ENCODE data around the gene C5. TPM values are rescaled to one million over a fixed set of nuclear protein-coding genes. Genes with fewer than 3 reads are reported as not detected.
"Not testable (repeated sequence)": the region's sequence is repeated elsewhere in the genome, so short reads cannot be mapped to it uniquely, and the experiment has no call there.

C5 gene
- total RNA-seq, 1 donor from 2014 or later, result 0.83 TPM

DNA sequence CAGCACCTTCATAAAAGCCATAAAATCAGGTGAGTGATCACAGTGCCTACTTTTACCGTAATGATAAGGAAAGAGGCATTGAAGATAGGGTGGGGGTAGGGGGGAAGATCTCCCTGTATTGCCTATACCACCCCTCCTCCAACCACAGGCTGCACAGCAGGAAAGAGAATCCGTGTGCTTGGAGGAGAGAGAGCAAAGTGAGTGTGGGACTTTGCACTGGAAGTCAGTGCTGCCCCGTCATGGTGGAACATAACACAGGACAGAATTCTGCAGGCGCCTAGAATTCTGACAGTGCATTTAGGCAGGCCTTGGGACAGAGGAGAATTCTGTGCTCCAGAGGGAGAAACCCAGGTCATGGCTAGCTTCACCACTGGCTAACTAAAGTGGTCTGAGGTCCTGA, 3.5 kb upstream of the C5 start:
- intact Hi-C loops (cut with micrococcal nuclease), result no loop called here

DNA sequence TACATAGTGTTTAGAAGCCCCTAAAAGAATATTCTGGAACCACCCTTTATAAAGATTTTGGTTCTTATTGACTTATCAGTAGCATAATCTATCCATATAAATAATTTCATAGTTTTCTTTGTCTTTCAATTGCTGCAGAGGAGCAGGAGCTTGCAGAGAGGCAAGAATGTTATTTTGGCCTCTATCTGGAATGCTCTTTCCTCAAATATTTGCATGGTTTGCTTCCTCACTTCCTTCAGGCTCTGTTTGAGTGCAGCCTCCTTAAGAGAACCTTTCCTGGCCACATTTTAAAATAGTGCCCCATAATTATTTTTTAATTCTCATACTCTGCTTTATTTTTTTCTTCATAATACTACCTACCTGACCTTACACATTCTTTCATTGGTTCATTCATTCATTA, 1.5 kb downstream of the C5 start:
- intact Hi-C loops (cut with micrococcal nuclease), result no loop called here

DNA sequence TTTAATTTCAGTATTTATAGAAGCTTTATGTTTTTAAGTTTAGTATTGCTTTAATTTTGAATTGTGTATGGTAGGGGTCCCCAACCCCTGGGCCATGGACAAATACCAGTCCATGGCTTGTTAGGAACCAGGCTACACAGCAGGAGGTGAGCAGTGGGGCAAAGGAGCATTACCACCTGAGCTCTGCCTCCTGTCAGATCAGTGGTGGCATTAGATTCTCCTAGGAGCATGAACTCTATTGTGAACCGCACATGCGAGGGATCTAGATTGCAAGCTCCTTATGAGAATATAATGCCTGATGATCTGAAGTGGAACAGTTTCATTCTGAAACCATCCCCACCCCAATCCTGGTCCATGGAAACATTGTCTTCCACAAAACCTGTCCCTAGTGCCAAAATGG, 1.9 kb downstream of the C5 start:
- intact Hi-C loops (cut with micrococcal nuclease), result no loop called here

DNA sequence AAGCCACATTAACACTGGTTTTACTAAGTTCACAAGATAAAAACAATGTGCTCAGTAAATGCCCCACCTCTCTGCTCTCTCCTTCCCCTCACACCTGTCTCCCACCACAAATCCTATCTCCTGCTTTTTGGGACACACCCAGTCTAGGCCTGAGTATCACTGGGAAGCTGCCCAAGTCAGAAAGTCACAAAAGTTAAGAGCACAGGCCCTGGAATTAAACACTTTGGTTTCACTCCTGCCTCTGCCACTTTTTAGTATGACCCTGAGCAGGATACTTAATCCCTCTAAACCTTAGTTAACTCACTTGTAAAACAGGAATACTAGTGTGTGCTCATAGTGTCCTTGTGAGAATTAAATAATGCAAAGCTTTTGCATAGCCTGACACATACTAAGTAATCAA, 11.3 kb downstream of the C5 start:
- intact Hi-C loops (cut with micrococcal nuclease), result no loop called here

DNA sequence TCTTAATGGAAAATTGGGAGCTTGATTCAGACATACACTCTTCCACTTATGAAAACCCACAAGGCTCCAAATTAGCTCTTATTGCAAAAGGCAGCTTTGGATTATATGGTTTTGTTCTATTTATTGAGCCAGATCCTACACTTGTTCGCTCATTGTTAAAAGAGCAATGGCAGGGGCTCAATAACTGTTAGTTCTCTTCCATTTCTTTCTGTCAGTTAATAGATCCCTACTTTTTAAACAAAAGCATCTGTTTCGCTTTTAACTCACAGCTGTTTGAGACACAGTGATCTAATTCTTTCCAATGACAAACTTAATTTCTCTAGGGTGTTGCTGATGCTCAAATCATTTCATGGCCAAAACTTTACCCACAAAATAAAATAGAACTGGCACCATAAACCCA, 11.7 kb downstream of the C5 start:
- intact Hi-C loops (cut with micrococcal nuclease), result no loop called here

DNA sequence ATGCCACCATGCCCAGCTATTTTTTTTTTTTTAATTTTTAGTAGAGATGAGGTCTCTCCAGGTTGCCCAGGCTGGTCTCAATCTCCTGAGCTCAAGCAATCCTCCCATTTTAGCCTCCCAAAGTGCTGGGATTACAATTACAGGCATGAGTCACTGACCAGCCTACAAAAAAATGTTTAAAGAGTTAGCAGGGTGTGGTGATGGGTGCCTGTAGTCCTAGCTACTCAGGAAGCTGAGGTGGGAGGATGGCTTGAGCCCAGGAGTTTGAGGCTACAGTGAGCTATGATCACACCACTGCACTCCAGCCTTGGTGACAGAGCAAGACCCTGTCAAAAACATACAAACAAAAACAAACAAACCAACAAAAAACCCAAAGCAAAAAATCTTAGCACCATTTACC, 14.4 kb downstream of the C5 start:
- intact Hi-C loops (cut with micrococcal nuclease), result not testable (repeated sequence)

DNA sequence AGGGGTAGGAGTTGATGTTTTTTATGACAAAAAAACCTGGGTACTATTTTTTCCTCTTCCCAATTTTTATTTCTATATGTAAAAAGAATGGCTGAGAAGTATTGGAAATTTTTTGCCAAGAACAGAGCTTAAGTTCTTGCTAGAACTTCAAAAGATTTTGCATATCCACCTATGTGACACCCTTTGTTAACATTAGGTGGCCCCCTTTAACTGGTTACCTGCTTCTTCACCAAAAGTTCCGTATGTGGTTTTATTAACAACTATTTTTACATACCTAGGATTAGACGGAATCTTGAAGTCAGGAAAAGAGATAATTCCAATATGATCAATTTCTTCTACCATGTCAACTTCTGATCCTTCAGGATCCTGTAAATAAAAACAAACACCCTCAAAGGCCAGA, 15.5 kb downstream of the C5 start:
- intact Hi-C loops (cut with micrococcal nuclease), result no loop called here

DNA sequence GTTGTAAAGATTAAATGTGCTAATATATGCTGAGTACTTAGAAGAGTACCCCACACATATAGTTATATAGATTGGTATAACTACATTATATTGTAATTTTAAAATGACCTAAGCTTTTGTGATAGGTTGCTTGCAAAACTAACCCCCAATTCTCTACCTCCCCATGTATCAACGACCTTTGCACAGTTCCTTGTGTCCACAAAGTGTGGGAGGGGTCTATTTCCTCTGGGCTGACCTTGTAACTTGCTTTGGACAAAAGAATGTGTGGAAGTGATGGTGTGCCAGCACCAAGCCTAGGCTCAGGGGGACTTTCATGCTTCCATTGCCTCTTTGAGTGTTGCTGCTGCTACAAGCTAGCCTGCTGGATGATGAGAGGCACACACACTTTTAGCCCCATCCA, 20.6 kb downstream of the C5 start:
- intact Hi-C loops (cut with micrococcal nuclease), result no loop called here

DNA sequence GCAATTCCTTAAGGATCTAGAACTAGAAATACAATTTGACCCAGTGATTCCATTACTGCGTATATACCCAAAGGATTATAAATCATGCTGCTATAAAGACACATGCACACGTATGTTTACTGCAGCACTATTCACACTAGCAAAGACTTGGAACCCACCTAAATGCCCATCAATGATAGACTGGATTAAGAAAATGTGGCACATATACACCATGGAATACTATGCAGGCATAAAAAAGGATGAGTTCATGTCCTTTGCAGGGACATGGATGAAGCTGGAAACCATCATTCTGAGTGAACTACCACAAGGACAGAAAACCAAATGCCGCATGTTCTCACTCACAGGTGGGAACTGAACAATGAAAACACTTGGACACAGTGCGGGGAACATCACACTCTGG, 21.8 kb downstream of the C5 start:
- intact Hi-C loops (cut with micrococcal nuclease), result not testable (repeated sequence)

DNA sequence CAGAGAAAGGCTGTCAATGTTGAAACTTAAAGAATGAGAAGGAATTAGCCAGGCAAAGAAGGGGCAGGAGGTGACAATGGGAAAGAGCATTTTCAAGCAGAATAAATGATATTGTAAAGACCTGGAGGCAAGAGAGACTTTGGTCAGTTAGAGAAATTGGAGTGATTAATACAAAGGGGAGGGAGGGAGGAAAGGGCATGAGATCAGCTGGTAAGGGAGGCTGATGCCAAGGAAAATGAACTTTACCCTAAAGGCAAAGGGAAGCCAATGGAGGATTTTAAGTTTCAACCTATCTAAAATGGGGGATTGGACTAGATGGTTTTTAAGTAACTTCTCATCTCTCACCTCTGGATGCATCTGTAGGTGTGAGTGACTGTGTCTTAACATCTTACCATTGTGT, 23.3 kb downstream of the C5 start:
- intact Hi-C loops (cut with micrococcal nuclease), result no loop called here

DNA sequence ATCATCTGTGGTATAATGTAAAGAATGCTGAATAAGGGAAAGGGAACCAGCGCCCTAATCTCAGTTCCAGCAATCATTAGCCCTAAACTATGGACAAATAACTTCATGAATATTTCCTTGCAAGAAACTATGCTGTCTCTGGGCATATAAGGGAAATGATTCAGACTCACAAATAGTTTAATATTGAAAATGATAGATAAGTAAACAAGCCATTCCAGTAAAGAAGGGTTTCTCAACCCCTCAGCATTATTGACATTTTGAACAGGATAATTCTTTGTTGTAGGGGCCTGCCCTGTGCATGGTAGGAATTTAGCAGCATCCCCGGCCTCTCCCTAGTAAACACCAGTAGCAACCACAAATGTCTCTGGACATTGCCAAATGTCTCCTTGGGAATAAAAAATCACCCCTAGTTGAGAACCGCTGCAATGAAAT, 23.8 kb downstream of the C5 start:
- intact Hi-C loops (cut with micrococcal nuclease), result no loop called here

DNA sequence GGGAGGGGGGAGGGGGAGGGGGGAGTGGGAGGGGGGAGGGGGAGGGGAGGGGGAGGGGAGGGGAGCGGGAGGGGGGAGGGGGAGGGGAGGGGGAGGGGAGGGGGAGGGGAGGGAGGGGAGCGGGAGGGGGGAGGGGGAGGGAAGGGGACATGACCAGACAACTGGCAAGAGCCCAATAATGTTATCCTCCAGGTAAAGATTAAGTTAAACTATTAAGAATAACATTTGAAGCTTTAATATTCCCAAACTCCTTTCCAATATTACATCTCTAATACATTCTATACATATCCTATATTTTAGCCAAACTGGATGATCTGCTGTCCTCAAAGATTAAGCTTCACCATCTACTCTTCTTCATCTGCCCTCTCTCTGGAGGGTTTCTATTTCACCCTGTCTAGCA, 25.8 kb downstream of the C5 start:
- intact Hi-C loops (cut with micrococcal nuclease), result no loop called here

DNA sequence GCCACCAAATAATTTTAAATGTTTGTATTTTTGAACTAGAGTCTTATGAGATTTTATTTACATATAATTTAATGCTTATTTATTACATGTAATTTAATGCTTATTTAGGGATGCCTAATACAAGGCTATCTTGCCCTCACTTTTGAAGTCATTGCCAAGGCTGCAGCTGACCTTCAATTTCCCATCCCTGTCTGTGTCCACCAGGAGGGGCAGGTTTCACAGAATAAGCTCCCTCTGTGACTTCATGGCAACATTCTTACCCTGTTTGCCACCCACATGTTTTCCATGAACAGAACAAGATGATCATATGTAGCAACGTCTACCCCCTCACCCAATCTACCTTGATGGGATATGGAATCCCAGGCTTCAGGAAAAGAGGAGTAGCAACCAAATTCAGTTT, 27.0 kb downstream of the C5 start:
- intact Hi-C loops (cut with micrococcal nuclease), result no loop called here

DNA sequence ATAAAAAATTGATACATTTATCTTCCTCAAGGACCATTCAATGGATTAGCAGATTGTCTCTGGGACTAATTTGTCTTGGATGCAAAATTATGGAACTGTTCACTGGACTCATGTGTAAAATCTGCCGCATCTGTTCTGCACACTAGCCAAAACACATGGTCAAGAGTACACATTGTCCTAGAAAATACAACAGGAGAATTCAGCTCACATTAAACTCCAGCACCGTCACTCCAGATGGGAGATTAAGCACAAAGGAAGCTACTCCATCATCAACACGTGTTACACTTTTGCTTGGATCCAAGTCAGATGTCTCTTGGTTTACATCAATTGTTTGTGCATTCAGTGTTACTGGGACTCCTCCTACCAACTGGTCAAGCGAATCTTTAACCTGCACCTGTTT, 28.8 kb downstream of the C5 start:
- intact Hi-C loops (cut with micrococcal nuclease), result no loop called here

DNA sequence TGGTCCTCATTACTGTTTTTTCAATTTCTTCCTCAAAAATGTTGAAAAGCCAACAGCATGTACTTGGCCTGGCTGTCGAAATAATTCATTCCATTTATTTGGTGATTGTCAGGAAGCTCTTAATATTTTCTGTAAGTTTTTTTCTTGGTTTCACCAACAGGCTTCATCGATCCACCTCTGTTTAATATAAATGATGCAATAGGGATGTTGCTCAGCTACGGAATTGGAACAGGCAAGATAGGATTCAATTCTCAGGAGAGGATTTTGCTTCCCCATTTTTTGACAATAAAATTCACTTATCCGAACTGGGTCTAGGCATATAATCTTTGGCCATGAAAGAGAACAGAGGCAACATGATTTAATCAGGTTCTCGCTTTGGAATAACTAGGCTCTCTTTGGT, 30.8 kb downstream of the C5 start:
- intact Hi-C loops (cut with micrococcal nuclease), result no loop called here

DNA sequence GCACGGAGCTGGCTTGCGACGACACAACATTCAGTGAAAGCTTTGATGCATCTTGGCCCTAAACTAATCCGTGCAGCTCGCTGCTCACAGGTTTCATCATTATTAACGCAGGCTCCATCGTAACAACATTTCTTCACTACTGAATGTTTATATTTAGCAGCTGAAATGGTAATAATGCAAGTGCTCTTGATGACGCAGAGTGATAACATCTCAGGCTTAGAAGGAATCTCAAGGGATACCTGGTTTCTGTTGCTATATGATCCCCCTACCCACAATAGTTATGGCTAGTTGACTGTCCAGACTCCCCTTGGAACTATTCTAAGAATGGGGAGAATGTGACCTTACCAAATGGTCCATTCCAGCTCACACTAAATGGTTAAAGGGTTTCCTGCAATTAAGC, 36.2 kb downstream of the C5 start:
- intact Hi-C loops (cut with micrococcal nuclease), result no loop called here

DNA sequence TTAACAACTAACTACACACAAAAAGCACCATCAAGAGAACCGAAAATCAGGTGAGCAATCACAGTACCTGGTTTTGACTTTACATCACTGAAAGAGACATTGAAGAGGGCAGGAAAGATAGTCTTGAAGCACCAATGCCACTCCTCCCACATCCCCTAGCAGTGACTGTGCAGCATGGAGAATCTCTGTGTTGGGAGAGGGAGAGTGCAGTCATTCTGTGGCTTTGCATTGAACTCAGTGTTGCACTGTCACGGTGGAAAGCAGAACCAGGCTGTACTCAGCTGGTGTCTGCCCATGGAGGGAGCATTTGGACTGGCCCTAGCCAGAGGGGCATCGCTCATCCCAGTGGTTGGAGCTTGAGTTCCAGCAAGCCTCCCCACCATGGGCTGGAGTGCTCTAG, 40.4 kb downstream of the C5 start:
- intact Hi-C loops (cut with micrococcal nuclease), result no loop called here

DNA sequence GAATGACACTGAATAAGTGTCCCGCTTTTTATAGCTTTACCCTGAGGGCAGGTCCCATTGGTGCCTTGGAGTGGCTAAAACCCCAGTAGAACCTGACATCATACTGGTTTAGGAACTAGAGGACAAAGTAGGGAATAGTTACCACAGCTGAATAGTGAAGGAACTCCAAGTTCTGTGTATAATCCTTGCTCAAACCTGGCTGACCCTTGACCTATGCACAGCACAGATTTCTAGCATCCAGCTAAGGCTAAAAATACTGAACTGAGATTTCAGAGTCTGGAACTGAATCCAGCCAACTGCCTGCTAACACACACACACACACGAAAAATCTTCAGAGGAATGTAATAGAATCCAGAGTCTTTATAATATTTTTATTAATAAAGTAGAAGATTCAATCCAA, 50.8 kb downstream of the C5 start:
- intact Hi-C loops (cut with micrococcal nuclease), result no loop called here

DNA sequence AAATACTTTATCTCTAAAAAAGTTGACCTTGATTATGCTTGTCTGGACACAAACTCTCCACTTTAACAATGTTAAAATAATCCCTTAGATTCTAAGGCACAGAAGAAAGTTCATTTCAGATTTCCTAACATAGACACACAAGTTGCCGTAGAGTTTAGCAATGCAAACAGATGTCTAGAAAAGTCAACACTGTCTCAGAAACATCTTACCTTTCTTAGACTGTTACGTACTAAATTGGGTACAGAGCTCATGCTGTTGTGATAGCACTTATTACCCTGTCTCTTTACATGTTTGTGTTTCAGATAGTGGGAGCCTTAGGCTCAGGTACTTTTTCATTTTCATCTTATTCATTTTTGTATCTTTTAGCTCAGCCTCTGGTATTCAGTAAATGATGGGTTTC, 52.0 kb downstream of the C5 start:
- intact Hi-C loops (cut with micrococcal nuclease), result no loop called here

DNA sequence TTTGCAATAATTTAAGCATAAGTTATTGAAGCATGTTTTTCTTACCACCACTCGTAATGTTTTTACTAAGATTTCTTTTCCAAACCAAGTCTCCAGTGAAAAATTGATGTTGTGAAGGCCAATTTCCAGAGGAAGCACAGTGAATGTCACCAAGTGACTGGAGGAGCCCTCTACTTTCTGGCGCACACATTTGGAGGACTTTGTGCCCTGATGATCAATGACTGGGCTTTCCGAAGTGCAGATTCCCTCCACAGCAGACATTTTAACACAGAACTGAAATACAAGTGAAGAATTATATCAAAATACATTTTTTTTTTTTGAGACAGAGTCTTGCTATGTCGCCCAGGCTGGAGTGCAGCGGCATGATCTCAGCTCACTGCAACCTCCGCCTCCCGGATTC, 52.6 kb downstream of the C5 start:
- intact Hi-C loops (cut with micrococcal nuclease), result no loop called here

DNA sequence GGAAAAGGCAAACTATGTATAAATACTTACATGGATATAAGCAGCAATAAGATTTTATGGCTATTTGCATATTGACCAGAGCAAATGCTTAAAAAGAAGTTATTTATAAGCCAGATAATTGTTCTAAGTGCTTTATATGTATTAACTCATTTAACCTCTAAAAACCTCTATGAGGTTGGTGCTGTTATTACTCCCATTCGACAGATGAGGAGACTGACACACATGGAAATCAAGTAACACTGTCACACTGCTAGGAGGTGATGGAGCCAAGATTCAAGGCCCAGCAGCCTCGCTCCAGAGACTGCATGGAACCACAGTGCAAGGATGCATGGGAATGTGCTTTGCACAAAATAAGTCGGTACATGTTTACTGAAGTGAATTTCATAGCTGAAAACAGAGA, 53.7 kb downstream of the C5 start:
- intact Hi-C loops (cut with micrococcal nuclease), result no loop called here

DNA sequence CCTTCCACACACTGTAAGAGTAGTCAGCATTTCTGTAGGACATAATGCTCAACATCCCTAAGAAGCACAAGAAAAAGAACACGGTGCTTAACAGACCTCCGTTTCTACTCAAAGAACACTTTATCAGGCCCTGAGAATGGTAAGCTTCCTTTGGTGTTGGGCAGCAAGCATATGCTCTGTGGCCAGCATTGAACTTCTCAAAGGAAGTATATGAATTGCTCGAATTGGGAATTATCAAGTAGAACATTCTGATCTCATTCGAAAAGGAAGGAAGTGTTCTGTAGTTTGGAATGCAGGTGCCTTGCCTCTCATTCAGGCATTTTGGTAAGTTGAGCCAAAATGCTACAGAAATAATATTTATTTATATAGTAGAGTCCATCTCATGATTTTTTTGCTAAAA, 61.0 kb downstream of the C5 start:
- intact Hi-C loops (cut with micrococcal nuclease), result no loop called here

DNA sequence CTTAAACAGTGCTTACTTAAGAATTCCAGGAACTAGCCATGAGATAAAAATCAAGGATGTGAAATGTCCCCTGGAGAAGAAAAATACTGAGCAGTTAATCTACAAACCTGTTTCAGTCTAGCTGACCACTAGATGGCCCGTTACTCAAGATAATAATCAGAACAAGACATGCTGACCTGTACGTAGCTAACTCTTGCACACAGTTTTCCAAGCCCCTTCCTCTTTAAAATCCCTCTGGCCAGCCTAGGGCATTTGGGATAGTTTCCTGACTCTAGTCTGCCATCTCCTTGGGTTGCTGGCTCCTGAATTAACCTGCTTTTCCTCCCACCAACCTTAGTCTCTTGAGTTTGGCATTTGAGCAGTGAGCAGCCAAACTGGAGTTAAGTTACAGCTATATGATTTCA, 64.3 kb downstream of the C5 start:
- intact Hi-C loops (cut with micrococcal nuclease), result no loop called here

DNA sequence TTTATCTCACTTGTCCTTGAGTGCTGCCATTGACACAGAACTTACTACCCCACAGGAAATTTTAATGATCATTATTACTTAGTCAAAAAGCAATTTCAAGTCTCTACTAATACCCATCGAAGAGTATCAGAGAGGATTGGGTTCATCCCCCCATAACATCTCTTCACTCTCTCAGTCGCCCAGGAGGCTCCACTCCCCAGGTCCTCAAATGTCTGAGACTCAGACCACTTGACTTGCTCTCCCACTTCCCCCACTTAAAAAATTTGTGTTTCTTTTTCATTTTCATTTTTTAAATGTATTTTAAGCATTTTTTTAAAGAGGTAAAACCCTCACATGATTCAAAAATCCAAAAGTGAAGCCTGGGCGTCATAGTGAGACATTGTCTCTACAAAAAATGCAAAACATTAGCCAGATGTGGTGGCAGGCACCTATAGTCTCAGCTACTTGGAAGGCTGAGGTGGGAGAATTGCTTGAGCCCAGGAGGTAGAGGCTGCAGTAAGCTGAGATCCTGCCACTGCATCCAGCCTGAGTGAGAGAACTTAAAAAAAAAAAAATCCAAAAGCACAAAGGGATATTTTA, 66.7 kb downstream of the C5 start:
- intact Hi-C loops (cut with micrococcal nuclease), result no loop called here

Data from T-helper 1 cell treated with Interleukin-12 subunit alpha and Interleukin-12 subunit beta and Interleukin-4 antibody, amounts not matched to agents 30 ng/mL and 1 ng/mL, for 36 hours (primary cell).